Measurements from ENCODE around the gene H6PD.

Gene H6PD

GRCh38 chr1:9300573-9300972 lies 66.0 kb downstream of the H6PD start:
- DNase-seq = no peak

GRCh38 chr1:9302745-9303524 lies 68.4 kb downstream of the H6PD start:
- peak; percentile 85 for DNase-seq

GRCh38 chr1:9303916-9304315 lies 69.3 kb downstream of the H6PD start:
- no peak for DNase-seq

GRCh38 chr1:9305216-9305615 lies 70.6 kb downstream of the H6PD start:
- DNase-seq = no peak

- DNase-seq = no peak
These were observed 71.4 kb downstream of the H6PD start for GRCh38 chr1:9306006-9306405.

- no peak for DNase-seq
These were observed 72.7 kb downstream of the H6PD start for GRCh38 chr1:9307303-9307702.

- DNase-seq = no peak
These were observed 73.7 kb downstream of the H6PD start for GRCh38 chr1:9308236-9308785.

DNA sequence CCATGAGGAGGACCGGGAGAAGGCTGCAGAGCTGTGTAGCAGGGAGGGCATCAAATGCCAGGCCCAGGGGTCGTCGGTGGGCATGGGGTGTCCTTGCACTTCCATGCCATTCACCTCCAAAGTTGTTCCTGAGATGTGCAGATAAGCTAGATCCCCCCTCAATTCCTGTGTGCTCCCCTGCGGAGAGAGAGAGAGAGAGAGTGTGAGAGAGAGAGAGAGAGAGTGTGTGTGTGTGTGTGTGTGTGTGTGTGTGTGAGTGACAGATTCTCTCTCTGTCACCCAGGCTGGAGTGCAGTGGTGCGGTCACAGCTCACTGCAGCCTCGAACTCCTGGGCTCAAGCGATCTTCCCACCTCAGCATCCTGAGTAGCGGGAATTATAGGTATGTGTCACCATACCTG lies 74.5 kb downstream of the H6PD start:
- DNase-seq = no peak

DNA sequence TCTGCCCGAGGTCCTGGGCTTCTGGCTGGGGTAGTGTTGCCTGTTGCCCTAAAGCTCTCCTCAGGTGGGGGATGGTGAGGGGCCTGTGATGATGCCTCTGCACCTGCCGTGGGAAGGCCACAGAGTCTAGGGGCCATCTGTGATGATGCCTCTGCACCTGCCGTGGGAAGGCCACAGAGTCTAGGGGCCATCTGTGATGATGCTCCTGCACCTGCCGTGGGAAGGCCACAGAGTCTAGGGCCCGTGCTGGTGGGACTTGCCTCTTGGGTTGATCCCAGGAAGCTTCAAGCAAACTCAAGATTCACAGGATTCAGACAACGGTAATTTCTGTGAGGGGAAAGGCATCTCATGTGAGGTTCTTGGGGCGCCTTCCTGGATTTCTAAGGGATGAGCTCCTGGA lies 75.4 kb downstream of the H6PD start:
- no peak for DNase-seq

GRCh38 chr1:9311029-9311428 lies 76.5 kb downstream of the H6PD start:
- DNase-seq = no peak

- no peak for DNase-seq
These were observed 76.9 kb downstream of the H6PD start for GRCh38 chr1:9311479-9311878.

GRCh38 chr1:9312168-9312720 lies 77.7 kb downstream of the H6PD start:
- DNase-seq = no peak

- no peak for DNase-seq
These were observed 79.0 kb downstream of the H6PD start for GRCh38 chr1:9313576-9313975.

DNA sequence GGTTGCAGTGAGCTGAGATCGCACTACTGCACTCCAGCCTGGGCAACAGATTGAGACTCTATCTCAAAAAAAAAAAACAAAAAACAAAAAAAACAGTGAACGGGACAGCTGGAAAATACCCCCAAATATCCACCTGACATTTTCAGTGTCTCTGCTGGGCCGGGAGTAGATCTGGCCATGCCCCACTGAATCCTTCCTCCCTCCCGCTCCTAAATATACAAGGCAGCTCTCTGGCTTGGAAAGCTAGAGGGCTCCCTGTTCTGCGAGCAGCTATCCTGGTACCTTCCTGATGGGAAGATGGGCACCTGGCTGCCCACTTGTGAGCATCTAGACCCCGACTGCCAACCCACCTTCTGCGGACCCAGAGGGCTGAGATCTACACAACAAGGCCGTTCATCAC lies 79.5 kb downstream of the H6PD start:
- DNase-seq = no peak

DNA sequence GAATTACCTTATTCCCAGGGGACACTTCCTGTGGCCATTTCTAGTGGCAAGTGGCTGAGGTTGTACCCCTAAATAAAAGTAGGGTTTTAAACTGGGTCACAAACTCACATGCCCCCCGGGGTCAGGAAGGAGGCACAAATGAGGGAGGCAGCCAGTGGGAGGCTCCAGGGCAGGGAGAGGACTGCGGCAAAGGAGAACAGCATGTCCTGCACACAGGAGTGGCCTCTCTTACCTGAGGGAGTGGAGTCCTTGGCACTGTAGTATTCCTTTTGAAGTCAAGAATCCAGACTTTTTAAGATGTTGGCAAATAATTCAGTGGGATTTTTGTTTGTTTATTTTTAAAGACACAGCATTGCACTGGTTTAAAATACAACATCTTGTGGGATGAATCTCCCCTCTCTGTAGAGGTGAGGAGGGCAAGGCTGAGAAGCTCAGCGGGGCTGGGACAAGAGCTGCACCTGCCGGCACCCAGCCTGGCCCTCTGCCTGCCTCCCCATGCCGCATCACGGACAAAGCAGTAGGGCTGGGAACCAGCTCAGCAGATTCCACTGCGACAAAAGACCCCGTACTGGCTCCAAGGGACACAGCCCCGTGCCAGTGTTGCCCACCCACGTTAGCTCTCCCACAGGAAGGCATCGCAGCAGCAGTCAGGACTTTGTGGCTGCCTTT lies 80.3 kb downstream of the H6PD start:
- no peak for DNase-seq

- peak; percentile 22 for DNase-seq
These were observed 81.0 kb downstream of the H6PD start for GRCh38 chr1:9315411-9316079.

DNA sequence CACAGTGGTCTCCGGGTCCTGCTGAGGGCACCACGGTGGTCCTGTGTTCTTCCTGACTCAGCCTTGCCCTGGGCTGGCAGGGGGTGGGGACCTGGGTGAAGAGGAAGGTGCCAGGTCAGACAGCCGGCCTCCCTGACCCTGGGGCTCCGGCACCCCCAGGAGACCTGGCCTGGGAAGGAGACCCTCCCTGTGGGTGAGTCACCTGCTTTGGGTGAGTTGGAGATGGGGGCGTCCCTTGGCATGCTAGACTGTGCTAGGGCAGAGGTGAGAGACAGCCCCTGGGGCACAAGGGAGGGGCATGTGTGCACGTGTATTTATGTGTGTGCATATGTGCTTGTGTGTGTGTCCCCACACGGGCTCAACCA lies 81.5 kb downstream of the H6PD start:
- no peak for DNase-seq

DNA sequence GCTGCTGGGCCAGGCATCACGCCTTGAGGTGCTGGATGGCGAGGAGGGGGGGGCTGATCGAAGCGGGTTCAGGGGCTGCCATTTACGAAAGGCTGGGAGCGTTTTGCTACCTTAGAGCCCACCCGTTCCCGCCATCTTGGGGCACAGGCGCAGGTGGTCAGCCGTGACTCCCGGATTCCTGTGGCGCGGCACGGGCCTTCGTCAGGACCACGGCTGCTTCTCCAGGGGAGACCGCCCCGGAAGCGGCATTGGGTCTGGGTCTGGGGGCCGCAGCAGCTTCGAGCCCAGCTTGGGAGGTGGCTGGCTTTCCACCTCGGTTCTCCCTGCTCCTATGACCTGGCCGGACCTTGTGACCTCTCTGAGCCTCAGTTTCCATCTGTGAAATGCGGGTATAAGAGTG lies 81.9 kb downstream of the H6PD start:
- DNase-seq = no peak

DNA sequence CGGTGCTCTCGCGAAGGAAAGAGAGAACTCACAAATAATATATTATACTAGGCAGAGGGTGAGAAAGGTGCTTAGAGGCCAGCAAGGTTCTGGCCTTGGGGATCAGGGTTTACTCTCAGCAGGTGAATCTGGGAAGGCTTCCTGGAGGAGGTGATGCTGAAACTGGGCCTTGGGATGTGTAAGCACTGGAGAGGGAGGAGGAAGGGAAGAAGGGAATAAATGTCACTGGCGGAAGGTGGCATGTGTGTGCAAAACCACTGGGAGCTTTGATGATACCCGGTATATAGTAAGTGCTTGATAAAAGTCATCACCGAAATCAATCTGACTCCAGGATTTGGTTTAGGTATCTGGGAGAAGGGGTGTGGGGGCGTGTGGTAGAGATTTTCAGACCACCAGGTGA lies 82.5 kb downstream of the H6PD start:
- no peak for DNase-seq

DNA sequence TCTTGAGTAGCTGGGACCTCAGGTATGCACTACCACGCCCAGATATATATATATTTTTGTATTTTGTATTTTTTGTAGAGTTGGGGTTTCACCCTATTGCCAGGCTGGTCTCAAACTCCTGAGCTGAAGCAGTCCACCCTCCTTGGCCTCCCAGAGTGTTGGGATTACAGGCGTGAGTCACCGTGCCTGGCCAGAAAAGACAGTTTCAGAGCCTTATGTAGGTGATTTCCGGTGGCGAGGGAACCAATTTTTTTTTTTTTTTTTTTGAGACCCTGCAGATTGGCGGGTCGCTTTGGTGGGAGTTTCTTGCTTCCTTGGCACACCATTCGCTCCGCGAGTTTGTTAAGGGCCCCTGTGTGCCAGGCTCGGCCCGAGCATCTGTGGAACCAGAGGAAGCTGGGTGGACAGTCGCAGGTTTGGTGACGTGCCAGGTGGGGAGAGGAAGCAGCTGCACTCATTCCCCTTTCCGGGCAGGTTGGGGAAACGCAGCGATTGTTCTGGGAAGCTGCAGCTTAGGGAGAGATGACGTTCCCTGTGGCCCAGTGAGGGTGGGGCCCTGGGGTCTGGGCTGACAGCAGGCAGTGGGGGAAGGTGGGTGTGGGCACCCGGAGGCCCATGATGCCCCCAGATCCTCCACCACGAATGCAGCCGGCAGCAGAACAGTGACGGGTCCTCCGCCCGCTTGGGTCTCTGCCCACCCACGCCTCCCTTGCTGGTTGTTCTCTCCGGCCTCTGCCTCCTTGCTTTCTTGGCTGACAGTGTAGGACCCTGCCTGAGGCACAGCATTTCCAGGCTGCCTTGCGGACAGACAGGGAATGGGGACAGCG lies 83.2 kb downstream of the H6PD start:
- DNase-seq = no peak

DNA sequence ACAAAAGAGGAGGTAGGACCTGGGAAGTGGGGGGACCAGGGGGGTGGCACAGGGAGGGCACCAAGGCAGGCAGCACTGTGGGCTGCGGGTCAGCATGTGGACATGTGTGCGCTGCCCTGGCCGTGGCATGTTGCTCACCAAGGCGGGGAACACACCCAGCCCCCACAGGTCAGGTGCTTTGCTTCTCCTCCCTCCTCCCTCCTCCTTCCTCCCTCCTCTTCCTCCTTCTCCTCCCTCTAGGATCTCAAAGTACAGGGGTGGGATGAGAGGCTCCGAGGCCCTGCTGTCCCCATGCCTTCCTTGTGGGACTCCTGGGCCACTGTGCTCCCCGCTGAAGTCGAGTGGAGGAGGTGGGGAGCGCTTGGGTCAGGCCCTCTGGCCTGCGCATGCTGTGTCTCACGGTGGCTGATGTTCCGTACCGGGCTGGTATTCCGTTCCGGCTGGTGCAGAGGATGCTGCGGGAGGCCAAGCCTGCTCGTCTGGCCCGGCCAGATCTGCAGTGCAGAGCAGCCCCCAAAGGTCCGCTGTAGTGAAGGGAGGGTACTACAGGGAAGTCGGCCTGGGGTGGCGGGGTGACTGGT lies 84.7 kb downstream of the H6PD start:
- no peak for DNase-seq

GRCh38 chr1:9319789-9320519 lies 85.4 kb downstream of the H6PD start:
- DNase-seq = no peak
